T-cell (primary cell): ENCODE results near the gene TIMD4. TPM values are rescaled to one million over a fixed set of nuclear protein-coding genes. Genes with fewer than 3 reads are reported as not detected.

ENCODE experiments used
- ATAC-seq, 4 experiments: fragments of 200-7000 bp in 3 of 4; fragments of 150-1000 bp in 1 of 4; cut with Tn5 transposase; replicated peaks in 1 of 4; 1 replicate in 3 of 4; 2 replicates in 1 of 4; pipeline ENCODE4 v1.10.0; 2021; ENCODE audit warnings: moderate library complexity in 3 of 4, mild to moderate bottlenecking in 2 of 4, moderate number of reproducible peaks in 1 of 4
- CTCF ChIA-PET, 2 donors: fragments of 300-600 bp; sonication (Branson Sonifier 250); formaldehyde crosslinking; loops; one replicate each; lab custom pipeline; 2022; ENCODE audit warnings: antibody characterized with exemption in 2 of 2; lab: Charles Lee
- POLR2A ChIA-PET, 2 donors: fragments of 300-600 bp; sonication (Branson Sonifier 250); formaldehyde crosslinking; loops; one replicate each; lab custom pipeline; 2022; ENCODE audit warnings: antibody characterized with exemption in 2 of 2; lab: Charles Lee
- DNase-seq, 35 experiments: peaks; one replicate each; pipeline versions ENCODE4 v3.0.0 to v3.0.0-alpha.2; 2013 to 2023
- H3K27ac ChIP-seq: one replicate; pipeline ENCODE4 v1.5.1; 2013; ENCODE audit warnings: low read length
- H3K27me3 ChIP-seq, 2 experiments: replicated peaks in 1 of 2; 1 replicate in 1 of 2; 2 replicates in 1 of 2; pipeline versions ENCODE4 v1.6.1 to v1.7.0; 2013; ENCODE audit warnings: low read length in 1 of 2, mixed read lengths in 1 of 2; ENCODE audit not compliant: control insufficient read depth in 2 of 2, insufficient read depth in 2 of 2; ENCODE audit errors: extremely low read depth in 1 of 2
- H3K36me3 ChIP-seq, 2 donors: 1 replicate in 1 of 2; 2 replicates in 1 of 2; pipeline versions ENCODE4 v1.6.1 to v1.7.0; 2013; ENCODE audit warnings: low read length in 1 of 2; ENCODE audit not compliant: control insufficient read depth in 2 of 2, insufficient read depth in 1 of 2; ENCODE audit errors: extremely low read depth in 1 of 2
- H3K4me1 ChIP-seq, 2 experiments: 1 replicate in 1 of 2; 2 replicates in 1 of 2; pipeline versions ENCODE4 v1.6.1 to v1.7.0; 2013; ENCODE audit warnings: low read length in 2 of 2, mixed read lengths in 1 of 2; ENCODE audit not compliant: insufficient read depth in 2 of 2, control insufficient read depth in 1 of 2; ENCODE audit errors: extremely low read depth in 1 of 2
- H3K4me3 ChIP-seq, 2 donors: 1 replicate in 1 of 2; 2 replicates in 1 of 2; pipeline versions ENCODE4 v1.5.1 to v1.7.0; 2013; ENCODE audit warnings: mild to moderate bottlenecking in 2 of 2, low read length in 1 of 2, moderate library complexity in 1 of 2; ENCODE audit not compliant: control insufficient read depth in 1 of 2; ENCODE audit errors: extremely low read depth in 1 of 2
- H3K9me3 ChIP-seq: 2 replicates; pipeline ENCODE4 v1.7.0; 2013
- H3K27ac Mint-ChIP-seq, 2 donors: one replicate each; pipeline ENCODE4 v1.8.0; 2020 to 2021; ENCODE audit warnings: mild to moderate bottlenecking in 2 of 2, mixed read lengths in 2 of 2
- H3K27me3 Mint-ChIP-seq, 2 donors: one replicate each; pipeline ENCODE4 v1.8.0; 2021 to 2022; ENCODE audit warnings: mixed read lengths in 2 of 2
- H3K36me3 Mint-ChIP-seq: one replicate; pipeline ENCODE4 v1.8.0; 2021; ENCODE audit warnings: mixed read lengths
- H3K4me1 Mint-ChIP-seq, 3 donors: one replicate each; pipeline ENCODE4 v1.8.0; 2020 to 2022; ENCODE audit warnings: mixed read lengths in 3 of 3, mild to moderate bottlenecking in 1 of 3
- H3K4me3 Mint-ChIP-seq, 3 donors: one replicate each; pipeline ENCODE4 v1.8.0; 2020 to 2022; ENCODE audit warnings: mild to moderate bottlenecking in 3 of 3, mixed read lengths in 3 of 3, moderate library complexity in 3 of 3
- H3K9me3 Mint-ChIP-seq, 3 donors: one replicate each; pipeline ENCODE4 v1.8.0; 2020 to 2022; ENCODE audit warnings: mixed read lengths in 3 of 3
- WGBS: methylation state at CpG from one replicate; pipeline ENCODE4 v1.1.5; 2013; ENCODE audit warnings: missing lambda C conversion rate; ENCODE audit not compliant: insufficient coverage; 5-methylcytosine and 5-hydroxymethylcytosine counted together
- total RNA-seq, 35 experiments: library from RNA in 6 of 35; stranded (reverse) in 6 of 35; fragments of 120-200 nt in 1 of 35; gene quantifications; one replicate each; pipeline versions ENCODE4 v1.2.1 to v1.2.4 and lab custom pipeline; 2013 to 2026

TIMD4 gene
- total RNA-seq, 5 donors from 2014 or later (not counting 1 experiment from before 2014, with no cell fraction given): 2.6 to 7.7 (median 4.1) TPM

DNA sequence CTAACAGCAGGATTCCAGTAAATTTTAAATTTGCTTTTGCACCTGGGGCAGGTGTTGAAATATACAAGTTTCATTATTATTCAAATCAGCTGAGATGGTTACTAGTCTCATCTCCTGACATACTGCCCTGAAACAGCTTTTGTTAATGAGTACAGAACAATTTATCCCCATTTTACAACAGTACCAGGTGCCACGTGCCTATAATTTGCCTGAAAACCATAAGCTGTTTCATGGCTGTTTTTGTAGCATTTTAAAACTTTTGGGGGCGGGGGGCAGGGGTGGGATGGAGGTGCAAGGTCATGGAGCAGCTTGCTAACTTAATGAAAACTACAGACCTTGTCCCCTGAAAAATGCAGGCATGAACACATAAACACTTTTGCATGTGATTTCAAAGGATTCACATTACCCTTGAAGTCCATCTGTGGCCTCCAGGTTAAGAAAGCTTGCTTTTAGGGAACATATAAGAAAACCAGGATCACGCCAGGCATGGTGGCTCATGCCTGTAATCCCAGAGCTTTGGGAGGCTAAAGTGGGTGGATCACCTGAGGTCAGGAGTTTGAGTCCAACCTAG lies 42.1 kb downstream of the TIMD4 start:
- H3K27me3 Mint-ChIP-seq: no peaks in the 10 kb centered on the region
- ATAC-seq: no peak
- Histone ChIP-seq H3K27ac (peak overlapping the region; percentile 13), H3K4me1 (peaks cover 0 to 19% of the 10 kb centered on the region in 2 experiments), H3K9me3 (no peaks in the 10 kb centered on the region), H3K4me3 (no peak overlapping the region), H3K36me3 (no peaks in the 10 kb centered on the region), H3K27me3 (no peaks in the 10 kb centered on the region)
- H3K4me3 Mint-ChIP-seq: peak overlapping the region in 1 of 3 donors; percentile 50
- POLR2A ChIA-PET: no interaction called here
- no CpG with 5 or more reads among the region's 3 CpGs for WGBS
- peak overlapping the region; percentile 8 to 71 for H3K27ac Mint-ChIP-seq
- H3K9me3 Mint-ChIP-seq: no peaks in the 10 kb centered on the region
- no peak for DNase-seq
- CTCF ChIA-PET: interaction anchor here (0.6 to 1.4 kb wide), 3 partner anchors 13 to 1118 kb away, joined by 3 to 6 read pairs (median 4); no protein-coding TSS in a partner anchor
- peaks cover 29 to 54% (median 30%) of the 10 kb centered on the region in 3 donors for H3K4me1 Mint-ChIP-seq
- H3K36me3 Mint-ChIP-seq: peaks cover 10% of the 10 kb centered on the region

DNA sequence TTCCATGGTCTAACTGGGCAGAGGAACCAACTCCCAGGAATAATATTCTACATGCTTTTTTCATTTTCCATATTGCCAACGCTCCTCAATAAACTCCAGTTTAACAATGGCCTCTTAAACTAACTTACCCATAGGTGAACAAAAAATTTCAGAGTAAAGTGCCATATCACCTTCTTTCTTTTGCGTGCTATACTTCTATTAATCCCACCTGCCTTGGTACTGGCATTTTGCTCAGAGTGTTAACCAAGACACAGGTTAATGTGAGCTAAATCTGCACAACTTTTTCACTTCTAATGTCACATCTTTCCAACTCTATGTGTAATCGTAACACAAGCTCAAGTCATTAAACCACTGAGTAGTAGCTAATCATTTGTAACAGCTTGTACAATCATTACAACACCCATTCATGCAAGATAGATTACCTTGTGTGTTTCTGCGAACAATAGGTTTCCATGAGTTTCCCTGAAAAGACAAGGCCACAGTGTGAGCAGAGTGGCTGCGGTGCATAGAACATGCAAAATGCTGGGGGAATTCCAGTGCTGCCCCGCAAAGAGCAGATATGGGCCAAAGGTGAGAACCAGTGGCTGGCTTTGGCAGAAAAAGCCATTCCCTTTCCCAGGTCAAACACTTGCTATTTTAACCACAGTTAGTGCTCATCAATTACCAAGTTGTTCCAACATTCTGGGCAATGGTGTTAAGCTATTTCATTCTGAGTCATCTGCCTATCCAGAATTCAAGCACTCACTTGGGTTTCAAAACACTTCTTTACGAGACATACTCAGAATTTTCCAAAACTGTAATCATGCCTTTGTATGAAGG lies 42.8 kb downstream of the TIMD4 start:
- no peaks in the 10 kb centered on the region for H3K27me3 ChIP-seq
- WGBS: 56% methylated on average over 4 of the region's 7 CpGs
- peak overlapping the region; percentile 8 to 71 for H3K27ac Mint-ChIP-seq
- CTCF ChIA-PET: interaction anchor here (0.6 to 1.4 kb wide), 3 partner anchors 14 to 1124 kb away, joined by 3 to 4 read pairs (median 3); no protein-coding TSS in a partner anchor
- no peak overlapping the region for H3K4me3 ChIP-seq
- no peaks in the 10 kb centered on the region for H3K9me3 ChIP-seq
- peaks cover 34 to 55% (median 36%) of the 10 kb centered on the region in 3 donors for H3K4me1 Mint-ChIP-seq
- ATAC-seq: peak in 3 of 4 experiments; percentile 19 to 57 (median 19)
- peaks cover 0 to 21% of the 10 kb centered on the region in 2 experiments for H3K4me1 ChIP-seq
- H3K36me3 ChIP-seq: no peaks in the 10 kb centered on the region
- no peaks in the 10 kb centered on the region for H3K27me3 Mint-ChIP-seq
- H3K36me3 Mint-ChIP-seq: peaks cover 12% of the 10 kb centered on the region
- peak in 8 of 35 experiments; percentile 0 to 50 (median 10) for DNase-seq
- POLR2A ChIA-PET: no interaction called here
- no peaks in the 10 kb centered on the region for H3K9me3 Mint-ChIP-seq
- peak overlapping the region; percentile 13 for H3K27ac ChIP-seq
- no peak overlapping the region for H3K4me3 Mint-ChIP-seq

DNA sequence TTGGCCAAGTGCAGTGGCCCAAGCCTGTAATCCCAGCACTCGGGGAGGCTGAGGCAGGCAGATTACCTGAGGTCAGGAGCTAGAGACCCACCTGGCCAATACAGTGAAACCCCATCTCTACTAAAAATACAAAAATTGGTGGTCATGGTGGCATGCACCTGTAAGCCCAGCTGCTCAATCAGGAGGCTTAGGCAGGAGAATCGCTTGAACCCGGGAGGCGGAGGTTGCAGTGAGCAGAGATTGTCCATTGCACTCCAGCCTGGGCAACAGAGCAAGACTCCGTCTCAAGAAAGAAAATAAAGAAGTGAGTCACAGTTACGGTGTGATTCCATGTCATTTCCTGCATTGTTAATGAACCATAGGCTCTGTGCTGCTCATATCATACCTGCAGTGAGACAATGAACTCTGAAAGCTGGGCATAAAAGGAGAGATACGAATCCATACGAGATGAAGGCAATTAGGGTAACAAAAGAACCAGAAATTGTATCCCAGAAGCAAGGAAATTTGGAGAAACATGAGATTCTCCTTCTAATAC lies 44.6 kb downstream of the TIMD4 start:
- DNase-seq: no peak
- H3K4me1 Mint-ChIP-seq: peaks cover 49 to 71% (median 52%) of the 10 kb centered on the region in 3 donors
- no peaks in the 10 kb centered on the region for H3K36me3 ChIP-seq
- WGBS: 81% methylated on average over 7 of the region's 8 CpGs
- POLR2A ChIA-PET: no interaction called here
- H3K4me1 ChIP-seq: peaks cover 12 to 37% of the 10 kb centered on the region in 2 experiments
- ATAC-seq: no peak
- H3K4me3 Mint-ChIP-seq: no peak overlapping the region
- H3K36me3 Mint-ChIP-seq: peaks cover 14% of the 10 kb centered on the region
- H3K27me3 ChIP-seq: no peaks in the 10 kb centered on the region
- H3K9me3 ChIP-seq: no peaks in the 10 kb centered on the region
- H3K27me3 Mint-ChIP-seq: no peaks in the 10 kb centered on the region
- peak overlapping the region in 1 of 2 donors; percentile 56 for H3K27ac Mint-ChIP-seq
- no peak overlapping the region for H3K4me3 ChIP-seq
- no peaks in the 10 kb centered on the region for H3K9me3 Mint-ChIP-seq
- no peak overlapping the region for H3K27ac ChIP-seq
- CTCF ChIA-PET: no interaction called here

DNA sequence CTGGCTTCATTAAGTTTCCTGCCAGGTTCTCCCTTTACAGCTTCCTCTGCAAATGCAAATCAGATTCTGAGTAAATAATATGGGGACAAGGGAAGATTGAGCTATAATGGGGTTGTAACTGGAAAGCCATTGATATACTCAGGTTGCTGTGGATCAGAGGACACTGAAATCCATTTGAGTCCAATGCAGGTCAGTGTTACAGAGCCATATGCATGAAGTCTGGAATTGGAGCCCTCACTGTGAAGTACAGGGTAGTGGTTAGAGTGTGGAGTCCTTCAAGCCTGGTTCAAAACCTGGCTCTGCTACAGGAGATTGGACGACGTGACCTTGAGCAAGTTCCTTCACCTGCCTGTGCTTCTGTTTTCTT lies 48.7 kb downstream of the TIMD4 start:
- peaks cover 22% of the 10 kb centered on the region for H3K36me3 Mint-ChIP-seq

DNA sequence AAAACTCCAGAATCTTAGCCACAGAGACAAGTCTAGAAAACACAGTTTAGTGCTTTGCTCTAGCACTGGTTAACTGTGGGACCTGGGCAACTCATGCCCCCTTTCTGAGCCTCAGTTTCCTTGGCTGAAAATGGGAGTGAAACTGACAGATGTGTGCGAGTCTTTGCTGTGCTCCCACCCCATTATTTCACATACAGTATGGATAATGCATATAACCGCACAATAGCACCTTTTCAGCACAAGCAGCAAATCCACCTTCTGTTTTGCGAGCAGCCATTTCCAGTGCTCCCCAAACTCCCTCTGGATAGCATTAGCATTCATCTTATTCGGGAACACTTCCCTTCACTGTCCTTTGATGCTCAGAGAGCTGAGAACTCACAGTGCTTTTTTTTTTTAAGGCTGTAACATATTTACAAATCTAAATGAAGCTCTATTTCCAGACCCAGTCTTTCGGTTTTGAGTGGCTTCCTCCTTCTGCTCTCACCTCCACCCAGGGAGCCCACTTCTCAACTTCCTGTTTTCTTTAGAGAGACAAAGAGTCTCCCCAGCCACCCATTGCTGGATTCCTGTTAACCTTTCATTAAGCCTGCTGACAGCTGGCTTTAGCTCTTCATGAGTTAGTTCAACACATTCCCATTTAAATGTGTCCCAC lies 49.2 kb downstream of the TIMD4 start:
- DNase-seq: peak in 33 of 35 experiments; percentile 1 to 59 (median 23)
- ATAC-seq: peak; percentile 94 to 99 (median 98)
- Histone ChIP-seq H3K27ac (peak overlapping the region; percentile 81), H3K36me3 (no peaks in the 10 kb centered on the region), H3K4me1 (peaks cover 20 to 34% of the 10 kb centered on the region in 2 experiments), H3K27me3 (no peaks in the 10 kb centered on the region), H3K9me3 (no peaks in the 10 kb centered on the region), H3K4me3 (peak overlapping the region in 1 of 2 donors; percentile 6)
- 20% methylated on average over 3 of the region's 5 CpGs for WGBS
- Mint-ChIP-seq H3K27me3 (no peaks in the 10 kb centered on the region), H3K4me3 (peak overlapping the region; percentile 62 to 76 (median 74)), H3K36me3 (peaks cover 22% of the 10 kb centered on the region), H3K9me3 (peaks cover 0 to 8% (median 0%) of the 10 kb centered on the region in 3 donors), H3K27ac (peak overlapping the region; percentile 98 to 99), H3K4me1 (peaks cover 39 to 63% (median 49%) of the 10 kb centered on the region in 3 donors)
- ChIA-PET POLR2A (no interaction called here), CTCF (no interaction called here)

More for the DNA sequence above, 48.7 kb downstream of the TIMD4 start:
- H3K27ac Mint-ChIP-seq: peak overlapping the region; percentile 98 to 99
- WGBS: no CpG with 5 or more reads among the region's 2 CpGs
- no peaks in the 10 kb centered on the region for H3K27me3 ChIP-seq
- POLR2A ChIA-PET: no interaction called here
- ATAC-seq (no peak), DNase-seq (no peak)
- peak overlapping the region; percentile 81 for H3K27ac ChIP-seq
- H3K4me1 Mint-ChIP-seq: peaks cover 40 to 68% (median 50%) of the 10 kb centered on the region in 3 donors
- H3K36me3 ChIP-seq: no peaks in the 10 kb centered on the region
- peak overlapping the region; percentile 62 to 76 (median 74) for H3K4me3 Mint-ChIP-seq
- no peak overlapping the region for H3K4me3 ChIP-seq
- H3K4me1 ChIP-seq: peaks cover 20 to 34% of the 10 kb centered on the region in 2 experiments
- H3K27me3 Mint-ChIP-seq: no peaks in the 10 kb centered on the region
- peaks cover 0 to 8% (median 0%) of the 10 kb centered on the region in 3 donors for H3K9me3 Mint-ChIP-seq
- CTCF ChIA-PET: no interaction called here
- H3K9me3 ChIP-seq: no peaks in the 10 kb centered on the region

DNA sequence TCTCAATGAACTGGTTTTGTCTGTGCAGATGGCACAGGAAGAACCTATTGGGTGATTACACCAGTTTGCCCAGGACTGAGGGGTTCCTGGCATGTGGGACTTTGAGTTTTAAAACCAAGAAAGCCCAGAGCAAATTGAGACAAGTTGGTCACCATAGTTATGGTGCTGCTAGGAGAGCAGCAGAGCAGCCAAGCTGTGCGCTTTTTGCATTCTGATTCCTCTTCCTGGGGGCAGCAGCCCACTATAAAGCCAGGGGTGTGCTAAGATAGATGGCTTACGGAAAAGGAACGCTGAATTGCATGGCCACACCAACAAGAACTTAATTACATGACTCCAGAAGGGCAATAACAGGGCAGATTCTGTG lies 49.7 kb downstream of the TIMD4 start:
- CTCF ChIA-PET: no interaction called here
- H3K9me3 Mint-ChIP-seq: peaks cover 0 to 8% (median 0%) of the 10 kb centered on the region in 3 donors

More for the DNA sequence above, 49.7 kb downstream of the TIMD4 start:
- Mint-ChIP-seq H3K4me1 (peaks cover 37 to 61% (median 49%) of the 10 kb centered on the region in 3 donors), H3K27me3 (no peaks in the 10 kb centered on the region), H3K4me3 (peak overlapping the region; percentile 62 to 76 (median 74)), H3K27ac (peak overlapping the region; percentile 98 to 99), H3K36me3 (peaks cover 22% of the 10 kb centered on the region)
- H3K4me3 ChIP-seq: peak overlapping the region in 1 of 2 donors; percentile 8
- peak overlapping the region; percentile 81 for H3K27ac ChIP-seq
- DNase-seq: no peak
- no peaks in the 10 kb centered on the region for H3K36me3 ChIP-seq
- H3K4me1 ChIP-seq: peaks cover 20 to 34% of the 10 kb centered on the region in 2 experiments
- no peaks in the 10 kb centered on the region for H3K9me3 ChIP-seq
- POLR2A ChIA-PET: no interaction called here
- peak in 1 of 4 experiments; percentile 10 for ATAC-seq
- no peaks in the 10 kb centered on the region for H3K27me3 ChIP-seq
- 100% methylated on average over 1 of the region's 3 CpGs for WGBS
